GM20431 (cell line): ENCODE data around the gene FEV.

Experiments
- in situ Hi-C: fragments of 300-500 bp; cut with MseI, MboI; formaldehyde crosslinking; loops from one replicate; pipeline ENCODE4 v1.15.0; 2020; ENCODE audit warnings: low sequenced_read_pairs; ENCODE audit not compliant: unreplicated experiment

Gene FEV

GRCh38 chr2:218985021-218985324 lies at the start of gene FEV:
Gene FEV, minus strand, starts transcription at chr2:218985184. Its CDS starts 109 bp downstream, at chr2:218985075.
- in situ Hi-C loops, result no loop called here

- in situ Hi-C loops, result no loop called here
Measured at GRCh38 chr2:219032051-219032745, 47.2 kb upstream of the FEV start.

- in situ Hi-C loops, result no loop called here
Measured at GRCh38 chr2:219031005-219031738, 46.2 kb upstream of the FEV start.

- in situ Hi-C loops, result no loop called here
Measured at GRCh38 chr2:219030177-219030940, 45.4 kb upstream of the FEV start.

- in situ Hi-C loops, result no loop called here
Measured at GRCh38 chr2:219029829-219030165, 44.8 kb upstream of the FEV start.

- in situ Hi-C loops, result no loop called here
Measured at GRCh38 chr2:219028996-219029828, 44.2 kb upstream of the FEV start.

- in situ Hi-C loops, result no loop called here
Measured at GRCh38 chr2:219028141-219028540, 43.2 kb upstream of the FEV start.

GRCh38 chr2:219027511-219028055 lies 42.6 kb upstream of the FEV start:
- in situ Hi-C loops, result no loop called here

GRCh38 chr2:219026946-219027345 lies 42.0 kb upstream of the FEV start:
- in situ Hi-C loops, result no loop called here

GRCh38 chr2:219025637-219026585 lies 40.9 kb upstream of the FEV start:
- in situ Hi-C loops, result no loop called here

GRCh38 chr2:219024059-219024458 lies 39.1 kb upstream of the FEV start:
- in situ Hi-C loops, result no loop called here

- in situ Hi-C loops, result no loop called here
Measured at GRCh38 chr2:219023045-219023605, 38.1 kb upstream of the FEV start.

GRCh38 chr2:219022616-219023015 lies 37.6 kb upstream of the FEV start:
- in situ Hi-C loops, result no loop called here

GRCh38 chr2:219022041-219022440 lies 37.1 kb upstream of the FEV start:
- in situ Hi-C loops, result no loop called here

GRCh38 chr2:219021591-219021990 lies 36.6 kb upstream of the FEV start:
- in situ Hi-C loops, result no loop called here

GRCh38 chr2:219020604-219021365 lies 35.8 kb upstream of the FEV start:
- in situ Hi-C loops, result no loop called here

- in situ Hi-C loops, result no loop called here
Measured at GRCh38 chr2:219019436-219019835, 34.5 kb upstream of the FEV start.

- in situ Hi-C loops, result no loop called here
Measured at GRCh38 chr2:219018726-219019125, 33.7 kb upstream of the FEV start.
